GM18870 (cell line): ENCODE measurements around the gene KIF26A.
"Not testable (repeated sequence)": the region's sequence is repeated elsewhere in the genome, so short reads cannot be mapped to it uniquely, and the experiment has no call there.

Source experiments
- ATAC-seq: cut with Tn5 transposase; IDR thresholded peaks from one replicate; pipeline ENCODE4 v1.9.1; 2021; ENCODE audit warnings: moderate library complexity; ENCODE audit not compliant: unreplicated experiment

The KIF26A gene

GRCh38 chr14:104220215-104221070, 82.1 kb downstream of the KIF26A start:
- ATAC-seq, result no peak

GRCh38 chr14:104221071-104221625, 82.8 kb downstream of the KIF26A start:
- ATAC-seq, result no peak

- ATAC-seq, result no peak
Observed at GRCh38 chr14:104221636-104222369, 83.4 kb downstream of the KIF26A start.

DNA sequence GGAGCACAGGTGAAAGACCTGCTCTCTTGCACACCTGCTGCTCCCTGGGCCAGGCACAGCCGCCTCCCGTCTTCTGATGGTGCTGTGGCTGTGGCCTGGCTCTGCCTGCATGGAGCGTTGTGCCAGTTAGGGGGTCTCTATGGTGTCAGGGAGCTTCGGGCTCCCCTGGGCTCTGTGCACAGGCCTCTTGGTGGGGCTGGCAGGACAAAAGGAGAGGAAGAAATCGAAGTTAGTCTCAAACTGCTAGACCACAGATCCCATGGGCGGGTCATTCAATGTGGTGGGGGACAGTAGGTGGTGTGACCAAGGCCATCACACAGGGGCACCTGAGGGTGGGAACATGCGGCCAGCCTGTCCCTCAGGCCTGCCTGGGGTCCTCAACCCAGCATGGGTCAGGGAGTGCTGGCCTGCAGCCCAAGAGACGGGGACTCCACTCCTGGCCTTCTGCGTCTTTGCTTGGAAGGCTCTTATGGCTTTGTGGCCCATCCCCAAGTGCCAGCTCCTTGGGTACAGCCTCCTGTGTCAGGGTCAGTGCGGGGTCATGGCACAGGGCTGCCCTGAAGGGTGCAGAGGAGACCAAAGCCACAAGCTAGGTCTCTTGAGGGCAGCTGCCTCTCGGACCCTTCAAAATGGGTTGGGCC, 84.1 kb downstream of the KIF26A start:
- ATAC-seq, result no peak

DNA sequence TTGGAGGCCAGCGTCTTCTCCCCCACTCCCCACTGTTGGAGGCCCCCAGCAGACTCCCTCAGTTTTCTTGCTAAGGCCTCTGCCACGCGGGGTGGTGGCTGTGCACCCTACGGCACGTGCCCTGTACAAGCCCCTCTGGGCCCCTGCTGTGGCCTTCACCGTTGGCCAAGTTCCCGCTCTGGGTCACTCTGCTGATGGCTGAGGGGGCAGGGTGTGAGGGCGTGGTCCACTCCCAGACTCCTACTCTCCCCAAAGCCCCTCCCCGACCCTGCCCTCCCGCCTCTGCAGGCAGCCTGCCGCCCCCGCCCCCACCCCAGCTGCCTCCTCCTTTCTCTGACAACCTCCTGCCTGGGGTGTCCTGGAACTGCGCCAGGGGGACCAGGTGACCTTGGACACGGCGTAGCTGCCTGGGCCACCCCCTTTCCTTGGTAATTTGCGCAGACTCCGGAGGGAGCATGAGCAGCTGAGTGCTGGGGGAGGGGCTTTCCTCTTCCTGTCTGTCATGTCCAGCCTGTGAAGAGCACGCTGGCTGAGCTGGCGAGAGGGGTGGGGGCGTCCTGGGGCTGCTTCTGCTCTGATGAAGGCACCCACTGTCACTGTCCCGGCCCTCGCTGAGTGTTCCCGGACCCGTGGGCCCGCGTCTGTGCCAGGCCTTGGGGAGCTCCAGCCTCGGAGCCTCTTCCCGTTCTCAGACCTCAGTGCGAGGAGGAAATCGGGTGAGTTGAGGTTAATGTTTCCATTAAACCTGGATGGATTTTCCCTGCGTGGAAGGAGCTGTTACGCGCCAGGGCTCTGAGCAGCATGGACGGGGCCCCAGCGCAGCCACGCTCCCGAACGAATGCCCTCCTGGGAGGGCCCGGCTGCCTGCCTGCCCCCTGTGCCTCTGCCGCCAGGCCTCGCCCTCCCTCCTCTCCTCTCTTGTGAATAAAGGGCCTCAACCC, 85.0 kb downstream of the KIF26A start:
- no peak for ATAC-seq

DNA sequence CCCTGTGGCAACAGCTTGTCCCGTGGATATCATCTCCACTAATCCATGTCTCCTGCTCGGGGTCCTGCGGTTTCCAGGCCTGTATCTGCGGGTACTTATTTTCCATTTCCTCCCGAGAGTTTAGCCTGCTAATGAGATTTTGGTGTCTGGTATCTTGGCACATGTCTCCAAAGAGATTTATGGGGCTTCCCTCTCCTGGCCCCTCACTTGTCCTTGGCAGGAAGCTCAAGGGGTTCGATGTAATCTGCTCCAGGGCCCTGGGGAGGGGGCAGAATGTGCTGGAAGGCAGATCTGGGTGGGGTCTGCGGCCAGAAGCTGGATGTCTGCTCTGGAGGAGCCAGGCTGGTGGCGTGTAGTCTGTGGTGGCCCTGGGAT, 85.7 kb downstream of the KIF26A start:
- ATAC-seq, result no peak

- no peak for ATAC-seq
Observed at GRCh38 chr14:104224506-104225277, 86.3 kb downstream of the KIF26A start.

DNA sequence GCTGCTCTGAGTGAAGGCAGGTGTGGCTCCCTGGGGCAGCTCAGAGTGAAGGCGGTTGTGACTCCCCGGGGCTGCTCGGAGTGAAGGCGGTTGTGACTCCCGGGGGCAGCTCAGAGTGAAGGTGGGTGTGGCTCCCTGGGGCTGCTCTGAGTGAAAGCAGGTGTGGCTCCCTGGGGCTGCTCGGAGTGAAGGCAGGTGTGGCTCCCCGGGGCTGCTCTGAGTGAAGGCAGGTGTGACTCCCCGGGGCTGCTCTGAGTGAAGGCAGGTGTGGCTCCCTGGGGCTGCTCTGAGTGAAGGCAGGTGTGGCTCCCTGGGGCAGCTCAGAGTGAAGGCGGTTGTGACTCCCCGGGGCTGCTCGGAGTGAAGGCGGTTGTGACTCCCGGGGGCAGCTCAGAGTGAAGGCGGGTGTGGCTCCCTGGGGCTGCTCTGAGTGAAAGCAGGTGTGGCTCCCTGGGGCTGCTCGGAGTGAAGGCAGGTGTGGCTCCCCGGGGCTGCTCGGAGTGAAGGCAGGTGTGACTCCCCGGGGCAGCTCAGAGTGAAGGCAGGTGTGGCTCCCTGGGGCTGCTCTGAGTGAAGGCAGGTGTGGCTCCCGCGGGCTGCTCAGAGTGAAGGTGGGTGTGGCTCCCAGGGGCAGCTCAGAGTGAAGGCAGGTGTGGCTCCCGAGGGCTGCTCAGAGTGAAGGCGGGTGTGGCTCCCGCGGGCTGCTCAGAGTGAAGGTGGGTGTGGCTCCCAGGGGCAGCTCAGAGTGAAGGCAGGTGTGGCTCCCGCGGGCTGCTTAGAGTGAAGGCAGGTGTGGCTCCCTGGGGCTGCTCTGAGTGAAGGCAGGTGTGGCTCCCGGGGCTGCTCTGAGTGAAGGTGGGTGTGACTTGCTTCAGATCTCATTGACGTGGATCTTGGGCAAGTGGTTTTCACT, 87.1 kb downstream of the KIF26A start:
- ATAC-seq, result not testable (repeated sequence)

DNA sequence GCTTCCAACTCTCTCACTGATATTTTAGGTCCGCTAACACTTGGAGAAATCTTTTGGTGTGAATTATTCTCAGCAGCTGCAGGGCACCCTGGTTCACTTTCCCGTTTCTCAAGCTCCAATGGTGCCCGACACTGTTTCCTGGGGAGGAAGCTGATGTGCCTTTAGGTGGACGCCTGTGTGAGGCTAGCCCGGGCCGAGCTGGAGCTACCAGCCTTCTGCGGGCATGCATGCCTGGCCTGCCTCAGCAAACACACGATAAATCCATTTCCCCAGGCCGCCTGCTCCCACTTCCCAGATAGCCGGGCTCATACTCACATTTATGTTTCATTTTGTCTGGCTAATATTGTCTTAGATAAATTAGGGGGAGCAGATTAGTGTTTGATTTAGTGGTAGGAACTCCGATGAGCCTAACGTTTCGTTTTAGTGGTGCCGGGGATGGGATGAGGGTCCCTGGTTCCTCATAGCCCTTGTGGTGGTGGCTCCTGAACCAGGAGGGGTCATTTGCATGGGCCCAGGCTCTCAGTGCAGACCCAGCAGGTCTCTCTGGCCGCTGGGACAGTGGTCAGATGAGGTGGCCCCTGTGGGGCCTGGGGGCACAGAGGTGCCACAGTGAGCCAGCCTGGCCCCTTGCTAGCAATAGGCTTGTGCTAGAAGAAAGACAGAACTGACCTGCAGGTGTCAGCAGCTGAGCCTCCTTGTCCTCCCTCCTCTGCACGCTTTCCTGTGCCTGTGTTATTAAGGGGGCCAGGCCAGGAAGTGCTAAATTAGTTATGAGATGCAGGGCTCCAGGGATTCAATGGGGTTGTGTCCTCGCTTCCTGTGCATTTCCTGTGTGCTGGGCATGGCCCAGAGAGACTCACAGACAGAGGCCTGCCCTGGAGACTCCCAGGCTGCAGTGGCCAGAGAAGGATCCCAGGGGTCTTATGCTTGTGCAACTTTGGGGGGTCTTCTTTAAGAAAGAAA, 88.3 kb downstream of the KIF26A start:
- ATAC-seq, result no peak

DNA sequence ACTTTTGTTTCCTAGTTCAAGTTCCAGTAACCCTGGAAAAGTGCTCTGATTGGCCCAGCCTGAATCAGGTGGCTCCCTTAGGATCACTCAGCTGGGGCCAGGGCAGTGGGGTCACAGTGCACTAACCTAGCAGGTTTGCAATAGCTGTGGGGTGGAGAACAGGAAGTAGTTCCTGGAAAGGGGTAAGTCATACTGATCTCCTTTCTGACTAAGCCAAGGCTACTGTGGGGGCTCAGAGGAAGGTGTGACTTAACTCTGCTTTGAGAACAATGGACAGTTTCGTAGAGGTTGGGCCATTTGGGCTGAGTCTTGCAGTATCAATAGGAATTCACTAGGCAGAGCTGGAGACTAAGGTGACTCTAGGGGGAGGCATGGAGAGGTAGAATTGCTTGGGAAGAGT, 89.4 kb downstream of the KIF26A start:
- no peak for ATAC-seq

GRCh38 chr14:104228221-104228620, 89.8 kb downstream of the KIF26A start:
- no peak for ATAC-seq

- no peak for ATAC-seq
Observed at GRCh38 chr14:104228716-104229533, 90.5 kb downstream of the KIF26A start.

DNA sequence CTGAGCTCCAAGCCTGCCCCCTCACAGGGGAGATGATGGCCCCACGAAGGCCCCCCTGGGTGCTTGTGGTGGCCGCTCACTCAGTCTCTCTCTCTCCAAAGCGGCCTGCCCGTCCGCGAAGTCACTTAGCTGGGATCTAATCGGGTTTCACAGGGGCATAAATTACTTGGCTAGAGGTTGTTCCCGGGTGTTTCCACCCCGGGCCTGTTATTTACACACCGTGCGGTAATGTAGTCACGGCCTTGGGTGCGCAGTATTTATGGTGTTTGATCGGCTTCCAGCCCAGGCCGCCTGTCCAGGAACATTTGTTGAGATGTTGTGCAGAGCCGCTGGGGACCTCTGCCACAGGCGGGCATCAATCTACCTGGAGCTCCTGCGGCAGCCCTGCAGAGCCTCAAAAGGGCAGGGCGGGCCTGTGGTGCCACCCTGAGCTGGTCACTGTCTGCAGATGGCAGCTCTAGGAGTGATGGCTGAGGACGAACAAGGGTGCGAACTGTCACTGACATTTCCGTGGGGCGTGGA, 91.2 kb downstream of the KIF26A start:
- ATAC-seq, result no peak

DNA sequence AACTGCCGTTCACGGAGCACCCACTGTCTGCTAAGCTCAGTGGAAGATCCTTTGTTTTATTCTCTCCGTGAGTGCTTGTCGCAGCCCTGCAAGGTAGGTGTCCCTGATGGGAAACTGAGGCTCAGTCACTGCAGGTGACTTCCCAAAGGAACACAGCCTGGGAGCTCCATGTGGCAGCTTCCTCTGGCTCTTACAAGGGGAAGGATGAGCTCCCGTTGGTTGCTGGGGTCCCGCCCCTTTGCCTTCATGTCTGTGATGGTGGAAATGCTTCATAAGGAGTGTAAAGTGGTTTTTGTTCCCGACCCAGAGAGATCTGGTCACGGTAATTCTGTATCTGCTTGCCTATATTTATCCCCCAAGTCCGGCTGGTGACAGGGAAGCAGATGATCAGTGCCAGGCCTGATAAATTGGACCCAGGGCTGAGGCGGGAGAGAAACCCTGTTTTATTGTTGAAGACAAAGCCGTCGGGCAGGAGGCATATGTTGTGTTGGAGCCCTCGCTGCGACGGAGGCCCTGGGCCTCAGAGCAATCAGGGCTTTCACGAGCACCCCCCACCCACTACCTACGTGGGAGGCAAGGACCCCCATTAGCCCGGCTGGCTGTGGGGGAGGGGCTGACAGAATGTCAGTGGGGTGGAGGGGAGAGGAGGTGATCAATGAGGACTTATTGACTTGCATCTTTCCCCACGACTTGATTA, 91.9 kb downstream of the KIF26A start:
- no peak for ATAC-seq
